HG02973 (cell line): ENCODE measurements around the gene PIAS4.

Experiments
- ATAC-seq: cut with Tn5 transposase; IDR thresholded peaks from one replicate; pipeline ENCODE4 v1.9.1; 2021; ENCODE audit warnings: moderate library complexity; ENCODE audit not compliant: unreplicated experiment

The PIAS4 gene

DNA sequence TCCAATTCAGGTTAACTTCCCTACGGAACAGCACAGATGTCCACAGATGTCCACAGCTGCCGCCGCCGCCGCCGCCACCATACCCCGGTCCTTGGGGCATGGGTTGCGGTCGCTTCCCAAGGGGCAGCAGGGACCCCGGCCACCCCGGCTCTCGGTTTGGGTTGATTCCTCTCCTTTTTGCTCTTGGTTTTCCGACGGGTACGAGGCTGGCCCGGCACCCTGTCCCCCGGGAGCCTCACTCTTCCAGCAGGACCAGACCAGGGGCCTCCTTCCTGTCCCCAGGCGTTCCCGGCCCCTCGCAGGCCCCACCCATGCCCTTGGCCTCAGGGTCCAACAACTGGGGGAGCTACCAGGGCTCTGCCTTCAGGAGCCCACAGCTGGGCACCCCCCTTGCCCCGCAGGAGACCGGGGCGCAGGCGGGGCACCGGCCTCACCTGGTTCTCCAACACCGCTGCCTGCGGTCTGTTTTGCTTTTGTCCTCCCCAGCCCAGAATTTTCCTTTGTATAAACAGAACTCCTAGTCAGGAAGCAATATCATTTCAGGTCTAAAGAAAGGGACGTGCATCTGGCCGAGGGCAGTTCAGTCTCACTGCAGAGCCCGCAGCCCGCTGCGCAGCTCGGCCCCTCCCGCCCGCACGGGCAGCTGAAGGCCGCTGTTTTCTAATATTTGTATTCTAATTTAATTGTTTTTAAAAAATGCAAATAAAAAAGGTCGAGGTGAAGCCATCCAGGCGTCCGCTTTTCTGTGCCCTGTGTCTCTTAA, 31.3 kb downstream of the PIAS4 start:
- no peak for ATAC-seq

DNA sequence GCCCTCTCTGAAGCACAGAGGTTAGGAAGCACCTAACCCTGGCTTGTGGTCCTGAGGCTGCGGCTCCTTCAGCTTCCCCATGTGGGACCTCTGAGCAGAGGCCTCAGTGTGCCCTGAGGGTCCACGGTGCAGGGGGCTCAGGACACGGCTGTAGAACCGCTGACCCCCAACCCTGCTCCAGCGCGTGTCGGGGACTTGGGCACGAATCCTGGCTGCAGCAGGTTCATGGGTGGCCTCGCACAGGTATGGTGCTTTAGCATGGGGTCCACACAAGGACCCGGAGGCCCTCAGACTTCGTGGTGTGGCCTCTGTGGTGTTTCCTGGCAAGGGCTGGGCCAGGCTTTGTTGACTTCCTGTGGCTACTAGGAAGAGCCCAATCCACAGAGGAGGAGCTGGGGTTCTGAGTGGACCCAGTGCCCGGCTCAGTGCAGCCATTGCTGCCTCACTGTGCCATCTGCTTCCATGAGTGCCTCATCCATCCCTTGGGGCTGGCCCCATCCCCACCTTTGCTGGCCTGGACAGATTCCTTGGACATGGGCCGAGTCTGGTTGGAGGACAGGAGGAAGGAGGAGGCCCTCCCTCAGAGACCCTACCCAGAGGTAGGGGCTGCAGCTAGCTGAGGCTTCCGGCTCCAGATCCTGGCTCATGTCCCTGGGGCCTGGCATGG, 34.7 kb downstream of the PIAS4 start:
- ATAC-seq: no peak

DNA sequence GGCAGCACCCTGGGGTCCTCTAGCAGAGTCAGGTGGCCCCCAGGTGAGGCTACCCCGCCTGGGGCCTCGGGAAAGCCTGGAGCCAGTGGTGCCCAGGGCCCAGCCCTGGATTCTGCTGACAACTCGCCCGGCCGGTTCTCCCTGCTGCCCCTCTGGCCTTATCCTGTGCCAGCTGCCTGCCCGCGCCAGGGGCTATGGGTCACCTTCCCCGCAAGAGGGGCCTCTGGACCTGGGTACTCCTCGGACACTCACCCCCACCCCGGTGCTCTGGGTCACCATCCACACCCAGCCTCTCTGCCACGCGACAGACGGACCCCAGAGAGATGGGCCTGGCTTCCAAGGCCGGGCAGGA, 35.2 kb downstream of the PIAS4 start:
- no peak for ATAC-seq

DNA sequence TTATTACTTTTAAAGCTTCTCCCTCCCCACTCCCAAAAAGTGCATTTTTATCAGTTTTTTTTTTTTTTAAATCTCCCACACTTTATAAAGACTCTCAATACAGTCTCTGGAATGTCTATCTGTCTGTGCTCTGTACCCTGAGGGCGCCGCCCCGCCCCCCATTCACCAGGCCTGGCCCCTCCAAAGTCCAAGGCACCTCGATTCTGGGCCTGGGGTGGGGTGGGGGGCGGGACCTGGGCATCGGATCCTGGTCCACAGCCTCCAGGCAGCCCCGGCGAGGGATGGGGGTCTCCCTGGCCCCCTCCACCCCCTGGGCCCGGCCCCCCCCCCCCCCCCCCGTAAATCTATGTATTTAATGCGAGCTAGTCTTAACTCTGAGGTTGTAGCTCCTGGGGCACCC, 35.9 kb downstream of the PIAS4 start:
- no peak for ATAC-seq

DNA sequence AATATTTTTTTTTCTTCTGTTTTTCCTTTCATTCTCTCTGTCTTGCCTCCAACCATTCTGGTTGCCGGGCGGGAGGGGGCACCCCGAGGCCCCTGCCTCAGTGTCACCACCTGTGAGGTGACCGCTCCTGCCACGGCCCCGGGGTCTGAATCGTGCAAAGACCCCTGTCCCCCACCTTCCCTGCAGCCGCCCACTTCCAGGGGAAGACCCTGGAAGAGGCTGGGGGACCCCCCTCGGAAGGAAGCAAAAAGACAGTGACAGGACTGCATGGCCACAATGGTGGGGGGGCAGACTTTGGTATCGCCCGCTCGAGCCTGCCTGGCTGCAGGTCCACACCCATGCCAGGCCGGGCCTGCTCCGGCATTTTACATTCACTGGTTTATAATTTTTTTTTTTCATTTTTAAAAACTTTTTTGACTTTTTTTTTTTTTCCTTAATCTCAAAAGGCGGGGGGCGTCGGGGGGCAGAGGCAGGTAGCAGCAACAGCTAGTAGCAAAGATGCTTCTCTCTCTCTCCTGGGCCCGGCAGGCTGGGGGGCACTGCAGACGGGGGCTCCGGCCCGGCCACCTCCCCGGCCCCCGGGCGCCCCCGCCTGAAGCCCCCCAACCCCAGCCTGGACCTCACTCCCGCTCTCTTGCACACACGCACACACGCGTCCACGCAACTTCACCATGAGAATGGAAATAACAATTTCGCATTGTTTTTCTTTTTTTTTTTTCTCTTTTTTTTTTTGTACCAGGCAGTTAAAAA, 36.6 kb downstream of the PIAS4 start:
- ATAC-seq: no peak

DNA sequence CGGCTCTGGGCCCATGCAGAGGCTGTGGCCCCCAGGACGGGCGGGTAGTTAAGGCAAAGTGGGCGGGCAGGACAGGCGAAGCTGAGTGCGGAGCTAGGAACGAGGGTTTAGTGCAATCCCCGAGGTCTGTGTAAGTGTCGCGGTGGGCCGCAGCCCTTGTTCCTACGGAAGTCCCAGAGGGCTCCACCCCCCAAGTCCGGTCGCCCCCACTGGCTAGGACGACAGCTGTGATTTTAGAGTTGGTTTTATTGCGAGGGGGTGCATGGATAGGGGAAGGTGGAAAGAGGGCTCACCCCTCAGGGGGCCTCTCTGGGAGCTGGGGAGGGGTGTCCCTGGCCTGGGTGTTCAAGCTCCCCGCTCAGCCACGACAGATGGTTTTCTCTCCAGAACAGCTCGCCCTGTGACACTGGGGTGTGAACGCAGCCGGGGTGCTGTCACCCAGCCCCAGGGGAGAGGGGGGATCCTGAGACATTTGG, 37.5 kb downstream of the PIAS4 start:
- ATAC-seq: no peak

DNA sequence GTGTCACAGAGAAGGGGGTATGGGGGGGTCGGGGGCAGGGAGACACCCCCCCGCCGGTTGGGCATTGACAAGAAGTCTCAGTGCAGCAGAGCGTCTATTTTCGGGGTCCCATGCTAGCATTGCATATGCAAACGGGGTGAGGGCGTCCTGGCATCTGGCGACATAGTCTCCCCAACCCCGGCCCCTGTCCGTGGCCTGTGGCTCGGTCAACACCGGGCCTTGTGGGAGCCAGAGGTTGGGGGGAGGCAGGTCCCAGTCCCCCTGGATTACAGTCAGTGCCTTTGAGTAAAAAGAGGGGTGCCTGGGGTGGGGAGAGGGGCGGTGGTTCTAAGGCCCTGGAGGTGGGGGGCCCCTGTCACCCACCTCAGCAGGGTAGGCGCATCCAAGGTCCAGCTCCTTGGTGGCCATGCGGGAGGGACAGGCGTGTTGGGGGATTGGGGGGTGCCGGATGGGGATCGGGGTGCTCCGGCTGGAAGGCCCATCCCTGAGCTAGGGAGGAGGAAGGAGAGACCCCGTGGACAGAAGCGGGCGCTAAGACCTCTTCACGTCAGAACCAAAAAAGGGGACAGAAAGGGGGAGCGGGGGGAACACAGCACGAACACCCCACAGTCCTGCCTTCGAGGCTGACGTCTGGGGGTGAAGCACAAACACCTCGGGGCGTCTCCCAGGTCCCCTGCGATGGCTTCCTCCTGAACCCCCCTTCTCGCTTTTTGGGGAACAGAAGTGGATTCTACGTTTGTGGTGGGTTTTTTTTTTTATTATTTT, 38.2 kb downstream of the PIAS4 start:
- no peak for ATAC-seq

DNA sequence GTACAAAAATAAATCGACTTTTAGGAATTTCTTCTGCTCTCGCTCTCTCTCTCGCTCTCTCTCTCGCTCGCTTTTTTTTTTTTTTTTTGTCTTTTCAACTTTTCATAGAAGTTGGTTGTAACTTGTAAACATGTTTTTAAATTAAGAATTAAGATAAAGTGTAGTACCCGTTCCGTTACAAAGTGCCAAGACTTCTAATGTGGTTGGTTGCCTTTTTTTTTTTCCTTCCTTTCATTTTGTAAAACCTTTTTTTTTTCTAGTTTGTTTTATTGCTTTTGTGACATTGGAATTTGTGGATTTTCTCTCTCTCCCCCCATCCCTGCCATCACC, 38.8 kb downstream of the PIAS4 start:
- no peak for ATAC-seq

DNA sequence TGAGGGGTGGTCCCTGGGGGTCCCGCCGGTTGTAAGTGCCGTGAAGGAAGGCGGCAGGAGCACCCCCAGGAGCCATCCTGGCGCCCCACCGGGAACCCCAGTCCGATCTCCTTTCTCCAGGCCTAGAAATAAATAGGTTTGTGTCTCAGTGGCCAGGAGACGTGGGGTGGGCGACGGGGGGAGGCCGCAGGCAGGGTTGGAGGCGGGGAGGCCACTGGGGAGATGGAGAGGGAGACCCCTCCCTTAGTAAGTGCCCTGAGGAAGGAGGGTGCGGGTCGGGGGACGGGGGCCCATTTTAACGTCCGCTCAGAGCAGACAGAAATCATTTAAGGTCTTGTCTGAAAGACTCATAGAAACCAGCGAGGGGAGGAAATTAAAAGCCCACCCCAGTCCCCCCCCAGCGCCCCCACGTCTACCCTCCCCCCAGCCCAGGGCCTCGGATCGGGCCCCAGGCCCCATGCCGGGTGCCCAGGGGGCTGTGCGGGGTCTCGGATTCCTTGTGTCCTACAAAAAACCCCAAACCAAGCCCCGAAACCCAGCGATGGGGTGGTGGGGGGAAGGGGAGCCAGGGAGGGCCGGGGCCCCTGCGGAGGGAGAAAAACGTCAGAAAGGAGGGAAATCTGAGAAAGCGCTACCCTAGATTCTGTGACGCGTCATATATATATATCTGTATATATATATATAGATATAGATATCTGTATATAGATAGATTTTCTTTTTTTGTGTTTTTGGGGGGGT, 39.6 kb downstream of the PIAS4 start:
- ATAC-seq: no peak

DNA sequence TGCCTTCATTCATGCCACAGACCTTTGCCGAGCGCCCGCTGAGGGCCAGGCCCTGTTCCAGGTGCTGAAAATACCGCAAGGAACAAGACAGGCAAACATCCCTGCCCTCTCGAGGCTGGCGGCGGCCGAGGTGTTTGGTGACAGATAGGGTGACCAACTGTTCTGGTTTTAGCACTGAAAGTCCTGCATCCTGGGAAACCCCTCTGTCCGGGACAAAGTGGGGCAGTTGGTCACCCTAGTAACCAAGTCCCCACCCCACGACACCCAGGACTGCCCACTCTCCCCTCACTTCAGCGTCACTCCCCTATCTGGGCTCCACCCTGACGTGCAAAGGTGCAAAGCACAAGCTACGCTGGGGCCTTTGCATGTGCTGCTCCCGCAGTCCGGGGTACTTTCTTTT, 41.9 kb downstream of the PIAS4 start:
- ATAC-seq: no peak

DNA sequence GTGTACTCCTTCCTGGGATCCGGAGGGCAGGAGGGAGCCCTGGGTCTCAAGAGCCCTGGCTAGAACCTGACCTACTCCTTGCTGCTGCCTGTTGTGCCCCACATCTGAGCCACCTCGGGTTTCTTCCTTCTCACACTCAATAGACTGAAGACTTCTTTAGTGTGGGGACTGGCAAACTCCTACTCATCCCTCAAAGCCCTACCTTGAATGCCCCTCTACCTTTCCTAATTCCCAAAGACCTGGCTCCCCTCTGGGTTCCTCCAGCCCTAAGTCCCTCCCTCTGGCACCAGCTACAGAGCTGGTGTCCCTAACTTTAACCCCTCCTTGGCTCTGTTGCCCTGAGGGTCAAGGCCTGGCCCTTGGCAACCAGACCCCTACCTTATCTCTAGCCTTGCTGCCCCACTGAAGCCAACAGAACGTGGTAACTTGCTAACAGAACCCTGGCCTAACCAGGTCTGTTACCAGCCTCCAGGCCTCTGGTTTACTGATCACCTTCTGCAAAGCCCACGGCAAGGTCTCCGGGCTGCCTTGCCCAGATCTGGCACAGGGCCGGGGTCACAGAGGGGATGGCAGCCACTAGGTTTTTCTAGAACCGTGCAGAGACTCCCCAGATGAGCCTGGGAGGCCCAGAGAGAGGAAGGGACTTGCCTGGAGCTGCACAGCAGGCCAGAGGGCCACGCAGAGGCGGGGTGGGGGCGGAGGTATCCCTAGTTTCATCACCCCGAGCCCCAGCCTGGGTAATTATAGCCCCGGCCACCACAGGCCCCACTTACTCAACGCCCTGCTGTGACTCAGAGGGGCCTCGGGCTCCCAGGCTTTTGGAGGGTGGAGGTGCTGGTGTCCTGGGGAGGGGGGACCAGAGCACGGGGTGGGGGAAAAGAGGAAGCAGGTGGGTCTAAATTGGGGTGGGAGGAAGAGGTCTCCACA, 43.9 kb downstream of the PIAS4 start:
- no peak for ATAC-seq

DNA sequence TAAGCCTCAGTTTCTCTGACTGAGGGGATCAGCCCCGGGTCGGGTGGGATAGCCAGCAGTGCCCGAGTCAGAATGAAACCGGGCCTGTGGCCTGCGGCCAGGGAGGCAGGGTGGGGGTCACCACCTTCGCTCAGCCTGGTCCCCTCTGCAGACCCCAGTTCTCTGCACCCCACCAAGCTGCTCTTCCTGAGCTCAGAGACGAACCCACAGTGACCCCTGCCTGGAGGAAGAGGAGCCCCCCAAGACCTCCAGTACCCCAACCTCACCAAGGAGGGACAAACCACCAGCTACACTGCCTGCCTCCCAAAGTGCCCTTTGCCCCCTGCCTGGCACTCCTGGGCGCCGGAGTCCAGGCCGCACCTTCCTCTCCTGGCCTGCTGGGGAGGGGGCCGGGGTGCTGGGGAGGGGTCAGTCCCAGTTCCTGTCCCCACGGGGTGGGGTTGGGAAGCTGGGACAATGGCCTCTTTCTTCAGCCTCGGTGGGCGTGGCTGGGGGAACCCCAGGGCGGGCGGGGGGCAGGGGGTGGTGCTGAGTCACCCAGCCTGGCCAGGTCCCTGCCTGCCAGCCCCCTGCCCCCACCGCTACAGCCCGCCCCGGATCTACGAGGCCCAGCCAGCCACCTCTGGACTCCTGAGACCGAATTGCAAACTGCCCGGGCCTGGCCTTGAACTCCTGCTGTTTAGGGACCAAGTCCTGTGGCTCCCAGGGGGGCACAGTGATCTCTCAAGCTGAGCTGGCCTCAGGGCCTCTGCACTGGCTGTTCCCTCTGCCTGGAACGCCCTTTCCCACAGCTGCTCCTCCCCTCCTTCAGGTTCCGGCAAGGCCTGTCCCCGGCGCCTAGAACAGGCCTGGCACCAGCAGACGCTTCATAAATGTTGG, 44.8 kb downstream of the PIAS4 start:
- no peak for ATAC-seq

DNA sequence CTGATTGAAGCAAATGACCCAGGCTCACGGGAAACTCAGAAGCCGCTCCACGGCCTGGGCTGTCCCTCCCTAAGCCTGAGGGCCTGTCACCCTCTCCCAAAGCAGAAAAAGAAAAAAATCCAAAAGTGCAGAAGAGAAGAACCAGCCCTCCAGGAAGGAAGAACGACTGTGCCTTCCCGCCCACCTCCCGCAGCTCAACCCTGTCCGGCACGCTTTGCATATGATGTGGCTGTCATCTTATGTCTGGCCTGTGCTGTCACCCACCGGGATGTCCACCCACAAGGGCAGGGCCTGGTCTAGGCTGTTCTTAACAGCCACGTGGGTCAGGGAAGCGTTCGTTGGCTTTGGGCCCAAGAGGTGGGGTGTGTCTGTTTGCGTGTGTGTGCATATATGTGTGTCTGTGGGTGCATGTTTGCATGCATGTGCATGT, 45.5 kb downstream of the PIAS4 start:
- no peak for ATAC-seq

DNA sequence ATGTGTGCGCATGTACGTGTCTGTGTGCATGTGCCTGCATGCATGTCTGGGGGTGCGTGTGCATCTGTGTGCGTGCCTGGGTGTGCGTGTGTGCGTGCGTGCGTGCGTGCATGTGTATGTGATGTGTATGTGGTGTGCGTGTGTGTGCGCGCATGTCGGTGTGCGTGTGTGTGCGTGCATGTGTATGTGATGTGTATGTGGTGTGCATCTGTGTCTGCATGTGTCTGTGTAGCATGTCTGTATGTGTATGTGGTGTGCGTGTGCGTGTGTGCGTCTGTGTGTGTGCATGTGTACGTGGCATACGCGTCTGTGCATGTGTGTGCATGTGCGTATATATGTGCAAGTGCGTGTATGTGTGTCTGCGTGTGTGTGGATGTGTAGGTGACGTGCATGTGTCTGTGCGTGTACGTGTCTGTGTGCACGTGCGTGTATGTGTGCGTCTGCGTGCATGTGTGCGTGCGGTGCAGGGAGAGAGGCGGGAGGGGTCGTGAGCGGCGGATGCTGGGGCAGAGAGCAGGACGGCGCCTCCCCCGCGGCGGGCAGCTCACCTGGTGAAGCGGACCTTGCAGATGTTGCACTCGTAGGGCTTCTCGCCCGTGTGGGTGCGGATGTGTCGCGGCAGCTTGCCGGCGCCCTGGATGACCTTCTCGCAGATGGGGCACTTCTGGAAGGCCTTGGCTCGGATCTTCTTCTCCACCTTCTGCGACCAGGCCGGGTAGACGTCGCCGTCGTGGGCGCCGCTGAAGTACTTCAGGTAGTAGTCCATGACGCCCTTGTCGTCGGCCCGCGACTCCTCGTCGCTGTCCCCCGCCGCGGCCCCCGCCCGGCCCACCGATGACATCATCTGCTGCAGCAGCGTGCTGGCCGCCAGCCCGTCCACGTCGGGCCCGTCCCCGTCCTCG, 46.1 kb downstream of the PIAS4 start:
- no peak for ATAC-seq

DNA sequence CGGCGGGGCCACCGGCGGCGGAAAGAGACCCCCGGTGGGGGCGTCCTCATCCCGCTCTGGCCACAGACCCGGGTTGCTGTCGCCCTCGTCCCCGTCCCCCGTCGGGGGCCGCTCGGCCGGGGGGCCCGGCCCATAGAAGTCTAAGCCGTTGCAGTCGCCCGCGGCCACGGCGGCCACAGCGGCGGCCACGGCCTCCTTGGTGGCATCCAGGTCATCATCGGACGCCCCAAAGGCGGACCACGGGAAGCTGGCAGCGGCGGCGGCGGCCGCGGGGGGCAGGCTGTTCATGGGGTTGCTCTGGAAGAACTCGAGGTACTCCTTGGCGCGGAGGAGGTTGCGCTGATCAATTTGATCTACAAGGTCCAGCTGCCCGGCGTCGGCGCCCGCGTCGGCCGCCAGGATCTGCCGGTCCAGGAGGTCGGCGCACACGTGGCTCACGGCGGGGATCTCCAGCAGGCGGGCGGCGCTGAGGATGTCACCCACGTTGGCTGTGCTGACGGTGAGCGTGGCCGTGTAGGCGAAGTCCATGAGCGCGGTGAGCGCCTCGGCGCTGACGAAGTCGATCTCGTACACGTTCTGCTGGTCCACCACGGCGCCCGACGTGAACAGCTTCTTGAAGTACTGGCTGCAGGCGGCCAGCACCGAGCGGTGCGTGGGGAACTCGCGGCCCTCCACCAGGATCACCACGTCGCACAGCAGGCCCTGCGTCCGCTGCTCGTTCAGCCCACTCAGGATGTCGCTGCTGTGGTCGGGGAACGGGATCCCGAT, 47.1 kb downstream of the PIAS4 start:
- no peak for ATAC-seq

DNA sequence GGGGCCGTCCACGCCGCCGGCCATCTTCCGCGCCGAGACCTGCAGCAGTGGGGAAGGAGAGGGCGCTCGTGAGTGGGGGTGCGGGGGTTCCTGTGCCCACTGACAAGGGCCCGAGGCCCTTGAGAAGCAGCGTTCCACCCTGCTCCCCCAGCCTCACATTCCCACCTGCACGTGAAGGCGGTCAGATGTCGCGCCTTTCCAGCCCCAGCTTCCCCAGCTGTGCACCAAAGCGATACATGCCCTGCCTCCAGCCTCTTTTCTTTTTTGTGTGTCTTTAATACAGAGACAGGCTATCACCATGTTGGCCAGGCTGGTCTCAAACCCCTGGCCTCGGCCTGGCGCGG, 47.6 kb downstream of the PIAS4 start:
- no peak for ATAC-seq
